HL-60/S4 treated with retinoic acid at 250 ng/mL for 4 days and 3 days (cell line): ENCODE measurements around the gene PRKCQ.
"Not testable (repeated sequence)": the region's sequence is repeated elsewhere in the genome, so short reads cannot be mapped to it uniquely, and the experiment has no call there.

ENCODE experiments used
- in situ Hi-C: fragments of 300-500 bp; cut with MboI; formaldehyde crosslinking; loops from 2 replicates; pipeline ENCODE4 v1.7.0; 2022; ENCODE audit warnings: low sequenced_read_pairs

PRKCQ gene

GRCh38 chr10:6464862-6465430 lies 115.1 kb downstream of the PRKCQ start:
- in situ Hi-C loops = no loop called here

- in situ Hi-C loops = no loop called here
Measured at GRCh38 chr10:6463366-6463765, 116.7 kb downstream of the PRKCQ start.

- in situ Hi-C loops = no loop called here
Measured at GRCh38 chr10:6461961-6462360, 118.1 kb downstream of the PRKCQ start.

- in situ Hi-C loops = no loop called here
Measured at GRCh38 chr10:6460861-6461409, 119.1 kb downstream of the PRKCQ start.

GRCh38 chr10:6458814-6459213 lies 121.3 kb downstream of the PRKCQ start:
- in situ Hi-C loops = no loop called here

GRCh38 chr10:6457376-6457775 lies 122.7 kb downstream of the PRKCQ start:
- in situ Hi-C loops = no loop called here

GRCh38 chr10:6456067-6456466 lies 124.0 kb downstream of the PRKCQ start:
- in situ Hi-C loops = no loop called here

GRCh38 chr10:6455592-6455991 lies 124.5 kb downstream of the PRKCQ start:
- in situ Hi-C loops = no loop called here

GRCh38 chr10:6446711-6447110 lies 133.4 kb downstream of the PRKCQ start:
- in situ Hi-C loops = no loop called here

- in situ Hi-C loops = no loop called here
Measured at GRCh38 chr10:6445671-6446316, 134.3 kb downstream of the PRKCQ start.

GRCh38 chr10:6439875-6440274 lies 140.2 kb downstream of the PRKCQ start:
- in situ Hi-C loops = not testable (repeated sequence)

- in situ Hi-C loops = no loop called here
Measured at GRCh38 chr10:6431861-6432260, 148.2 kb downstream of the PRKCQ start.

GRCh38 chr10:6431186-6431585 lies 148.9 kb downstream of the PRKCQ start:
- in situ Hi-C loops = no loop called here

- in situ Hi-C loops = no loop called here
Measured at GRCh38 chr10:6430423-6430980, 149.6 kb downstream of the PRKCQ start.

GRCh38 chr10:6427357-6427959 lies 152.6 kb downstream of the PRKCQ start:
- in situ Hi-C loops = loop anchor here (10.0 kb wide), 1 partner anchor 997 kb away; no protein-coding TSS in a partner anchor

- in situ Hi-C loops = loop anchor here (10.0 kb wide), 1 partner anchor 998 kb away; no protein-coding TSS in a partner anchor
Measured at GRCh38 chr10:6426317-6426716, 153.8 kb downstream of the PRKCQ start.

GRCh38 chr10:6423413-6424170 lies 156.5 kb downstream of the PRKCQ start:
- in situ Hi-C loops = loop anchor here (10.0 kb wide), 1 partner anchor 1001 kb away; no protein-coding TSS in a partner anchor

- in situ Hi-C loops = loop anchor here (10.0 kb wide), 1 partner anchor 1002 kb away; no protein-coding TSS in a partner anchor
Measured at GRCh38 chr10:6423004-6423403, 157.1 kb downstream of the PRKCQ start.

GRCh38 chr10:6418613-6419216 lies 161.4 kb downstream of the PRKCQ start:
- in situ Hi-C loops = loop anchor here (10.0 kb wide), 2 partner anchors 246 to 314 kb away; no protein-coding TSS in a partner anchor

- in situ Hi-C loops = loop anchor here (10.0 kb wide), 2 partner anchors 247 to 313 kb away; no protein-coding TSS in a partner anchor
Measured at GRCh38 chr10:6418167-6418566, 161.9 kb downstream of the PRKCQ start.
